ENCODE measurements around the gene RNASET2. TPM values are rescaled to one million over a fixed set of nuclear protein-coding genes. Genes with fewer than 3 reads are reported as not detected.
A peak's percentile ranks its signal among the peaks of the same experiment; 100 is the strongest.

Gene RNASET2
- total and polyA plus RNA-seq, 10 of the 15 experiments (the other 5 are each of a cell fraction or from before 2014, with no cell fraction given), result 5.5 to 225 (median 50.2) TPM

DNA sequence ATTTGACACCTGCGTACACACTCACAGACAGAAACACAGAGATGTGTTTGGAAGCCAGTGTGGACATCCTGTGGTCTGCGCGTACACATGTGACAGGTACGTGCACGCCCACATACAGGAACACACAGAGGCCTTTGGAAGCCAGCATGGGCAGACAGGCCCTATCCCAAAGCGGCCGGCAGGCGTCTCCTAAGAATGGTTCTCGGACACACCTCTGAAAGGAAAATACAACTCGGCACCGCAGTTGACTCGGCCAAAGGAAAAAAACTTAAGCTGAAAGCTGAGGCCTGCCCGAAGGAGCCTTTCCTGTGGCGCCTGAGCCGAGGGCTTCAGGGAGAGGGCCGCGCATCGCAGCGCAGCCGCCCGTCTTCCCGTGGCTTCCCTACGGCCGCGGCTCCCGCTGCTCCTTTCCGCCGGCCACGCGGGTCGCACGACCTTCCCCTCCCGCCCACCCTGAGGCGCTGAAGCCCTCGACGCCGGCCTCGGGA, 41.5 kb upstream of the RNASET2 start (continued):
- TF ChIP-seq EED (IDR thresholded peaks at IDR 0.05; ENCODE audit: low read depth) (no peak; the same call in 1 of the 2 replicates), ZNF24 (IDR thresholded peaks at IDR 0.05) (no peak), BCL11A (IDR thresholded peaks at IDR 0.05; ENCODE audit: low read depth, low read length) (no peak), STAT3 (IDR thresholded peaks at IDR 0.05; ENCODE audit: low read depth, low read length) (no peak), RAD21 (IDR thresholded peaks at IDR 0.05; ENCODE audit: insufficient read depth, low read depth, low read length) (peak; percentile 55), SP1 (IDR thresholded peaks at IDR 0.05; ENCODE audit: low read depth, low read length) (no peak), PAX5 (IDR thresholded peaks at IDR 0.05; ENCODE audit: borderline replicate concordance, low read depth, low read length) (no peak), DPF2 (IDR thresholded peaks at IDR 0.05) (no peak), SUZ12 (IDR thresholded peaks at IDR 0.05; ENCODE audit: unreplicated experiment) (no peak), MTA3 (IDR thresholded peaks at IDR 0.05; ENCODE audit: borderline replicate concordance, low read length) (no peak), RB1 (IDR thresholded peaks at IDR 0.05; ENCODE audit: borderline replicate concordance) (no peak), CEBPB (IDR thresholded peaks at IDR 0.05; ENCODE audit: borderline replicate concordance in 1 of 2, low read depth in 2 of 2, low read length in 2 of 2) (no peak), SMC3 (IDR thresholded peaks at IDR 0.05; ENCODE audit: borderline replicate concordance, low read length) (peak; percentile 59; the same call in 1 of the 2 replicates), SIX5 (IDR thresholded peaks at IDR 0.05; ENCODE audit: low read depth, low read length, severe bottlenecking) (no peak), IRF5 (IDR thresholded peaks at IDR 0.05; ENCODE audit: borderline replicate concordance) (no peak), BMI1 (IDR thresholded peaks at IDR 0.05; ENCODE audit: borderline replicate concordance) (no peak), NR2C1 (IDR thresholded peaks at IDR 0.05) (no peak), PRDM15 (CRISPR knock-in tag; IDR thresholded peaks at IDR 0.05) (no peak), CHD1 (IDR thresholded peaks at IDR 0.05; ENCODE audit: low read depth, low read length) (no peak)
- TF ChIP-seq, protein P1, sequence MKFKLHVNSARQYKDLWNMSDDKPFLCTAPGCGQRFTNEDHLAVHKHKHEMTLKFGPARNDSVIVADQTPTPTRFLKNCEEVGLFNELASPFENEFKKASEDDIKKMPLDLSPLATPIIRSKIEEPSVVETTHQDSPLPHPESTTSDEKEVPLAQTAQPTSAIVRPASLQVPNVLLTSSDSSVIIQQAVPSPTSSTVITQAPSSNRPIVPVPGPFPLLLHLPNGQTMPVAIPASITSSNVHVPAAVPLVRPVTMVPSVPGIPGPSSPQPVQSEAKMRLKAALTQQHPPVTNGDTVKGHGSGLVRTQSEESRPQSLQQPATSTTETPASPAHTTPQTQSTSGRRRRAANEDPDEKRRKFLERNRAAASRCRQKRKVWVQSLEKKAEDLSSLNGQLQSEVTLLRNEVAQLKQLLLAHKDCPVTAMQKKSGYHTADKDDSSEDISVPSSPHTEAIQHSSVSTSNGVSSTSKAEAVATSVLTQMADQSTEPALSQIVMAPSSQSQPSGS (IDR thresholded peaks at IDR 0.05; ENCODE audit: low read length), result no peak
- TF ChIP-seq, protein P2, sequence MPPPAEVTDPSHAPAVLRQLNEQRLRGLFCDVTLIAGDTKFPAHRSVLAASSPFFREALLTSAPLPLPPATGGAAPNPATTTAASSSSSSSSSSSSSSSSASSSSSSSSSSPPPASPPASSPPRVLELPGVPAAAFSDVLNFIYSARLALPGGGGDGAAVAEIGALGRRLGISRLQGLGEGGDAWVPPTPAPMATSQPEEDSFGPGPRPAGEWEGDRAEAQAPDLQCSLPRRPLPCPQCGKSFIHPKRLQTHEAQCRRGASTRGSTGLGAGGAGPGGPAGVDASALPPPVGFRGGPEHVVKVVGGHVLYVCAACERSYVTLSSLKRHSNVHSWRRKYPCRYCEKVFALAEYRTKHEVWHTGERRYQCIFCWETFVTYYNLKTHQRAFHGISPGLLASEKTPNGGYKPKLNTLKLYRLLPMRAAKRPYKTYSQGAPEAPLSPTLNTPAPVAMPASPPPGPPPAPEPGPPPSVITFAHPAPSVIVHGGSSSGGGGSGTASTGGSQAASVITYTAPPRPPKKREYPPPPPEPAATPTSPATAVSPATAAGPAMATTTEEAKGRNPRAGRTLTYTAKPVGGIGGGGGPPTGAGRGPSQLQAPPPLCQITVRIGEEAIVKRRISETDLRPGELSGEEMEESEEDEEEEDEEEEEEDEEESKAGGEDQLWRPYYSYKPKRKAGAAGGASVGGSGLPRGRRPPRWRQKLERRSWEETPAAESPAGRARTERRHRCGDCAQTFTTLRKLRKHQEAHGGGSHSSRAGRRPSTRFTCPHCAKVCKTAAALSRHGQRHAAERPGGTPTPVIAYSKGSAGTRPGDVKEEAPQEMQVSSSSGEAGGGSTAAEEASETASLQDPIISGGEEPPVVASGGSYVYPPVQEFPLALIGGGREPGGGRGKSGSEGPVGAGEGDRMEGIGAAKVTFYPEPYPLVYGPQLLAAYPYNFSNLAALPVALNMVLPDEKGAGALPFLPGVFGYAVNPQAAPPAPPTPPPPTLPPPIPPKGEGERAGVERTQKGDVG (CRISPR knock-in tag; IDR thresholded peaks at IDR 0.05), result no peak

Data from GM12878 (cell line).